GM21723 (cell line): ENCODE data around the gene PAIP2.
"Not testable (repeated sequence)": the region's sequence is repeated elsewhere in the genome, so short reads cannot be mapped to it uniquely, and the experiment has no call there.

Experiments
- ATAC-seq: cut with Tn5 transposase; IDR thresholded peaks from one replicate; pipeline ENCODE4 v1.9.1; 2021; ENCODE audit warnings: mild to moderate bottlenecking, moderate library complexity; ENCODE audit not compliant: unreplicated experiment

PAIP2 gene

DNA sequence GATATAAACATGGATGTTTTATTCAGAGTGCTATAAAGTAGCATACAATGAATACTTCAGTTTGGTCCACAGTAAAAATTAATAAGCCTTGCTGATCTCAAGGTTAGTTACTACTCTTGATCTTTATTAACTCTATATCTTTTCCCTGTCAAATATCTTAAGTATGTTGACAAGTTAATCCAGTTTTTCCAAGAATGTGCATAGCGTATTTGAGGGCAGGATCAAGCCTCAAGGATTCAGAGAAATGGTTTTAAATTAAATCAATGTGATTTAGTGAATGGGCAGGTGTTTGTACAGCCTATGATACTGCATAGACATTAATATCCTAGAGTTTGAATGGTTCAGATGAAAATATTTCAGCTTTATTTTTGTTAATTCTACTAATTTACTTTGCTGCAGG lies 27.4 kb upstream of the PAIP2 start:
- ATAC-seq: no peak

DNA sequence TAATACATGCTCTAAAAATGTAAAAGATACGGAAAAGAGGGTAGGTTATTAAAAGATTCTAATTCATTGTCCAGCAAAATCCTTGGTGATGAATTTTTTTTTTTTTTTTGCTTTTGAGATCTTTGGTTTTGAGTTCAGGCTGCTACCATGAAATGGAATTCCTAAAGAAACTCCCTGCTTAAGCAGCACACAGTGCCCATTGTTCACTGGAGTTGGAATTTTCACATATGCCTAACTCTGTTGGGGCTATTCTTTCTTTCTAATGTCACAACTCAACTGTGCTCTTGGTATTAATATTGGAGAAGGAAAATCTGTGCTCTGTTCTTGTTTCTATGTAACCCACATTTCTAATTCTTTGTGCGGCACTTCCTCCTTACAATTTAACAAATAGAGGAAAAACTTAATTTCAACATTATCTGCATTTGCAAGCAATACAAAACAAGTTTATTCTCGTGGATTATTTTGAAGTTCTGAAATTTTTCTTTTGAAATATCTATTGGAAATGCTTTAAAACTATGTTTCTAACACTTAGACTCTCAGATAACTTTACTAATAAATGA lies 26.5 kb upstream of the PAIP2 start:
- no peak for ATAC-seq

DNA sequence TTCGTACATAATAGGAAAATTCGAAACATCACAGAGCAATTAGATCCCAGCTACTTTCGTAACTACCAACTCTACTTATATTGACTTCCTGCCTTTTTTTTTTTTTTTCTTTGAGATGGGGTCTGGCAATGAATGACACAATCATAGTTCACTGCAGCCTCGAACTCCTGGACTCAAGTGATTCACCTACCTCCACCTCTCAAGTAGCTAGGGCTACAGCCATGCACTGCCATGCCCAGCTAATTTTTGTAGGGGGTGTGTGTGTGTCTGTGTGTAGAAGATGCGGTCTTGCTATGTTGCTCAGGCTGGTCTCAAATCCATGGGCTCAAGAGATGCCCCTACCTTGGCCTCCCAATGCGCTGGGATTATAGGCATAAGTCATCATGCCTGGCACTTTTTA lies 5.8 kb upstream of the PAIP2 start:
- no peak for ATAC-seq

DNA sequence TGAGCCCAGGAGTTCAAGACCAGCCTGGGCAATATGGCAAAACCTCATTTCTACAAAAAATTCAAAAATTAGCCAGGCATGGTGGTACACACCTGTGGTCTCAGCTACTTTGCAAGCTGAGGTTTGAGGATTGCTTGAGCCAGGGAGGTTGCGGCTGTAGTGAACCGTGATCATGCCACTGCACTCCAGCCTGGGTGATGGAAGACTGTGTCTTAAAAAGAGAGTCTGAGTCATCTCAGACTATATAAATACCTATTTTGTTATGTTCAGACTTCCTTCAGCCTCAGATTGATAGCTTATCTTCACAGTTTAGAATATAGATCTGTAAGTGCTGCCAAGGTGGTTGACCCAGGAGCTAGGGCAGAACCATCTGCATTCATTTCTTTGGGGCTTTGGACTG lies 1.6 kb upstream of the PAIP2 start:
- ATAC-seq: no peak

DNA sequence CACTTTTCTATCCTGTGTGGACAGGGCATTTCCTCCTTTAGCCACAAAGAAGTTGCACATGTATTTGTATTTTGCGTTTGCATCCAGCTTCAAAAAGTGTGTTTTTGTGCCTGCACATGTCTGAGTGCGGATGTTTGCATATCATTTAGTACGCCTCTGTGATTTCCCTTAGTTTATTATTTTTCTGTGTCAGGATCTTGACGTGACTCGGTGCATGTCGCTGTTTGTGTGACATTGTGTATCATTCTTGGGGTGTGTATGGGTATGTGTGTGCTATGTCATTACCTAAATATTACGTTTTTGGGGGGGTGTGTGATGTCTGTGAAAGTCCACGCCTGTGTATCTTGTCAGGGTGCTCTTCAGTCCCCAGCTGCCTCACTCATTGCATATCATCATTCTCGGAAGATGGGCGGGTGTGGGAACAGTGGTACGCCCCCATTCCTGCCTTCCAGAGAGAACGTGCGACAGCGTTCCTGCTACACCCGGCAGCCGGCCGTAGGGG lies 416 bp upstream of the PAIP2 start:
- ATAC-seq: no peak

DNA sequence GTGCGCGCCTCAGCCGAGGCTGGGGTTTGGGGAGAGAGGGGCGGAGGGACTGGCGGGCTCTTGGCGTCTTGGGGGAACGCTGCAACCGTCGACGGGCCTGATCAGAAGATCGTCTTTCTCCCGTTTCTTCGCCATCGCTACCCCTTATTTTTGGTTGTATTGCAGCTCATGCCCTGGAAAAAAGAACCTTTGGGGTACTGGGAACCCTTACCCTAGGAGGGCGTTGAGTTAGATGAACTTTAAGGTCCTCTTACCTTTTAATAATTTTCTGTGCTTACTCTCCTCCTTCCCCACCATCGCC lies 719 bp downstream of the PAIP2 start:
- peak; percentile 2 for ATAC-seq

DNA sequence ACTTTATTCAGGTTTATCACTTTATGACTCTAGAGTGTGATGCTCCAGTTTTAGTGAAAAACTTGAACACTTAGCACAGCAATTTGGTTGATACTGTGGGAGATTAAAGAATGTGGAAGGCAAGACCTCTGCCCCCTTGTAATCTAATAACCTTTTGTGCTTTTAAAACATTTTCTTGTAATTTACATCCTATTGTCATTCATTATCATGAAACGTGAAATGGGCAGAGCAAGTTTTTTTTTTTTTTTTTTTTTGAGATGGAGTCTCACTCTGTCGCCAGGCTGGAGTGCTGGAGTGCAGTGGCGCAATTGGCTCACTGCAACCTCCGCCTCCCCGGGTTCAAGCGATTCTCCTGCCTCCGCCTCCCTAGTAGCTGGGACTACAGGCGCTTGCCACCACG lies 1.8 kb downstream of the PAIP2 start:
- ATAC-seq: no peak

DNA sequence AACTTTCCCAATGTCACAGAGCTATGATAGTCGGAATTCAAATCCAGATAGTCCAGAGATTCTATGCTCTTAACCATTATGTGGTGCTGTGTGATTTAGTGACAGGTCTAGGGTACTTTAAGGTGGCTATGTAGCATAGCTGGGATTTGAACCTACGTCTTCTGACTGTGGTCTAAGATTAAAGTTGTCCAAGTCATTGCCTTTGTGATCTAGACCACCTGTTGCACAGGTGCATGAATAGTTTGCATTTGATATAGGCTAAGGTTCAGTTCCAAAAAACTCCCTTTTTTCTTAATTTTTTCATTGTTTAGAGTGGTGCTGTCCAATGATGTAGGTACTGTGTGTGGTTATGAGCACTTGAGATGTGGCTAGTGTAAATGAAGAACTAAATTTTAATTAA lies 2.5 kb downstream of the PAIP2 start:
- no peak for ATAC-seq

DNA sequence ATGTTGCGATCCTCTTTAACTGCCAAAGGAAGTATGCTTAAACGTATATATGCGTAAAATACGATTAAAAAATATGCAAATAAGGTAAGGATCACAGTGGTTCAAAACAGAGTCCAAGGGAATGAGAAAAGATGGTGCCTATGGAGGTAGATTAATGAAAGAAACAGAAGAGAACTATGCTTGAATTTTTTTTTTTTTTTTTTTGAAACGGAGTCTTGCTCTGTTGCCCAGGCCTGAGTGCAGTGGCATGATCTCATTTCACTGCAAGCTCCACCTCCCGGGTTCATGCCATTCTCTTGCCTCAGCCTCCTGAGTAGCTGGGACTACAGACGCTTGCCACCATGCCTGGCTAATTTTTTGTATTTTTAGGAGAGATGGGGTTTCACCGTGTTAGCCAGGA lies 3.8 kb downstream of the PAIP2 start:
- ATAC-seq: not testable (repeated sequence)

DNA sequence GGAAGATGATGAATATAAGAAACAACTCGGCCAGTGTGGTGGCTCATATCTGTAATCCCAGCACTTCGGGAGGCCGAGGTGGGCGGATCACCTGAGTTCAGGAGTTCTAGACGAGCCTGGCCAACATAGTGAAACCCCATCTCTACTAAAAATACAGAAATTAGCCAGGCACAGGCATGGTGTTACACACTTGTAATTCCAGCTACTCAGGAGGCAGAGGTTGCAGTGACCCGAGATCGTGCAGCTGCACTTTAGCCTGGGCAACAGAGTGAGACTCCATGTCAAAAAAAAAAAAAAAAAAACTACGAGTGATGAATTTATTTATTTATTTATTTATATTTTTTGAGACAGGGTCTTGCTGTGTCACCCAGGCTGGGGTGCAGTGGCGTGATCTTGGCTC lies 6.2 kb downstream of the PAIP2 start:
- ATAC-seq: not testable (repeated sequence)

DNA sequence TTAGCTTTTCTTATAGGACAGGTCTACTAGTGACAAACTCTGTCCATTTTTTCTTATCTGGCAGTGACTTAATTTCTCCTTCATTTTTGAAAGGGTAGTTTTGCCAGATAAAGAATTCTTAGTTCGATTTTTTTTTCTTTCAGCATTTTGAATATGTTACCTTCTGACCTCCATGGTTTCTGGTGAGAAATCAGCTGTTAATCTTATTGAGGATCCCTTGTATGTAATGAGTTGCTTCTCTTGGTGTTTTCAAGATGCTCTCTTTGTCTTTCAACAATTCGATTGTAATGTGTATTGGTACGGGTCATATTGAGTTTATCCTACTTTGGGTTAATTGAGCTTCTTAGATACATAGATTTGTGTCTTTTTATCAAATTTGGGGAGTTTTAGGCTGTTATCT lies 12.5 kb downstream of the PAIP2 start:
- no peak for ATAC-seq

DNA sequence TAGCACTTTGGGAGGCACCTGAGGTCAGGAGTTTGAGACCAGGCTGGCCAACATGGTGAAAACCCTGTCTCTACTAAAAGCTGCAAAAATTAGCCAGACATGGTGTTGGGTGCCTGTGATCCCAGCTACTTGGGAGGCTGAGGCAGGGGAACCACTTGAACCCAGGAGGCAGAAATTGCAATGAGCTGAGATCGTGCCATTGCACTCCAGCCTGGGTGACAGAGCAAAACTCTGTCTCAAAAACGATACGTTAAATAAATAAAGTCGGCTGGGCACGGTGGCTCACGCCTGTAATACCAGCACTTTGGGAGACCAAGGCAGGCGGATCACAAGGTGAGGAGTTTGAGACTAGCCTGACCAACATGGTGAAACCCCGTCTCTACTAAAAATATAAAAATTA lies 14.2 kb downstream of the PAIP2 start:
- not testable (repeated sequence) for ATAC-seq

DNA sequence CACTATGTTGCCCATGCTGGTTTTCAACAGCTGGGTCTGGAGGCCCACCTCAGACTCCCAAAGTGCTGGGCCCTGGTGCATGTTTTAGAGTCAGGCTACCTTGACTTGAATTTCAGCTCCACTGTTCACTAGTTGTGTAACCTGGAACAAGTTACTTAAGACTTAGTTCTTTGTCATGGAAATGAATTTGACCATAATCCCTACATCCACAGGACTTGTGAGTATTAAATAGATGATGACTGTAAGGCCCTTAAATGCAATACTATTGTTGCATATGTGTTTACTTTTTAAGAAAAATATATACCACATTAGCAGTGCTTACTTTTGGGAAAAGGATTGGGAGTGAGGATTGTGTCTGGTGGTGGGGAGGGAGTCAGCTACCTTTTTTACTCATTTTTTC lies 16.4 kb downstream of the PAIP2 start:
- ATAC-seq: no peak

DNA sequence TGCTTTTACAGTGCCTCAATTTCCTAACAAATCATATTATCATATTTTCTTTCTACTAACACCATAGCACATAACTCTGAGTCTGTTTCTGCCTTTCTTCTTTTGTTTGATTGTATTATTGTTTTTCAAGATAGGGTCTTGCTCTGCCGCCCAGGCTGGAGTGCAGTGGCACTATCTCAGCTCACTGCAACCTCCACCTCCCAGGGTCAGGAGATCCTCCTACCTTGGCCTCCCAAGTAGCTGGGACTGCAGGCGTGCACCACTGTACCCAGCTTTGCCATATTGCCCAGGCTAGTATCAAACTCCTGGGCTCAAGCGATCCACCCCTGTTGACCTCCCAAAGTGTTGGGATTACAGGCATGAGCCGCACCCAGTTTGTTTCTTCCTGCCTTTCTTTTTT lies 18.7 kb downstream of the PAIP2 start:
- no peak for ATAC-seq

DNA sequence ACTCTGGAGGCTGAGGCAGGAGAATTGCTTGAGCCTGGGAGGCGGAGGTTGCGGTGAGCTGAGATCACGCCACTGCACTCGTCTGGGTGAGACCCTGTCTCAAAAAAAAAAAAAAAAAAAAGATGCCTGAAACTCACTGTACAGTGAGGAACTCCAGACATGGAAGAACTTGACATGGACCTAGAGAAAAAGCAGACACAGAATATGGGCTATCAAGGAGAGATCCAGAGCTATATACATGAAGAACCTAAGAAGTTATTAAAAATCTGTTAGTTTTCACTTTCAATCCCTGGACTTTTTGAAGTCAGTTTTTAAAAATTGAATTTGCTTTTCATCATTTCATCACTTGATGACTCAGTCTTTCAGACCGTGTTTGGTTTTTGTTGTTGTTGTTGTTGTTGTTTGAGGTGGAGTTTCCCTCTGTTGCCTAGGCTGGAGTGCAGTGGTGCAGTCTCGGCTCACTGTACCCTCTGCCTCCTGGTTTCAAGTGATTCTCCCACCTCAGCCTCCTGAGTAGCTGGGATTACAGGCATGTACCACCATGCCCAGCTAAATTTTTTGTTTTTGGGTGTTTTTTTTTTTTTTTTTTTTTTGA lies 20.3 kb downstream of the PAIP2 start:
- ATAC-seq: no peak

DNA sequence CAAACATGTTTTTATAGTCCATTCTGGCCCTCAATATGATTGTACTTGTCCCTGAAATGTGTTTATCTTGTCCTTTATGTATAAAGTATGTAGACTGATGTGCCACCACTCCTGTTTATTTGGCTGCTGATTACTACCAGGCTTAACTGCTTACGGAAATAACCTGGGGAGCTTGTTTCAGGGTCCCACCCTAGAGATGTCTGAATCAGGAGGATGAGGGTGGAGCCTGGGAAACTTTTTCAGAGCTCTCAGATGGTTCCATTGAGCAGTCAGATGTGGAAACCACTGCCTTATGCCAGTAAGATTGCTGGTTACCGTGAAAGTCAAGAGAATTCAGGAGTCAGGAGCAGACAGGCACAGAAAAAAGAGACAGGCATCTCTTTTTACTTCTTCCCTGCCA lies 22.3 kb downstream of the PAIP2 start:
- ATAC-seq: no peak

DNA sequence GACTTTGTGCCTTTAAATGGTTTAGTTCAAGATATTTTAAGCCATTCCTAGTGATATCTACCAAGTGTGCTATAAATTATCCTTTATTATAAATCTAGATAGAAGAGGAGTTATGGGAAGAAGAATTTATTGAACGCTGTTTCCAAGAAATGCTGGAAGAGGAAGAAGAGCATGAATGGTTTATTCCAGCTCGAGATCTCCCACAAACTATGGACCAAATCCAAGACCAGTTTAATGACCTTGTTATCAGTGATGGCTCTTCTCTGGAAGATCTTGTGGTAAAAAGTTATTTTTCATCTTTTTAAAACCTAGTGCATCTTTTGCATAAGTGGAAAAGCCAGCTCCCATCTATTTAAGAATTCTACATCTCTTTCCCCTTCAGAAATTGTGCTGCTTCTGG lies 22.8 kb downstream of the PAIP2 start:
- no peak for ATAC-seq

DNA sequence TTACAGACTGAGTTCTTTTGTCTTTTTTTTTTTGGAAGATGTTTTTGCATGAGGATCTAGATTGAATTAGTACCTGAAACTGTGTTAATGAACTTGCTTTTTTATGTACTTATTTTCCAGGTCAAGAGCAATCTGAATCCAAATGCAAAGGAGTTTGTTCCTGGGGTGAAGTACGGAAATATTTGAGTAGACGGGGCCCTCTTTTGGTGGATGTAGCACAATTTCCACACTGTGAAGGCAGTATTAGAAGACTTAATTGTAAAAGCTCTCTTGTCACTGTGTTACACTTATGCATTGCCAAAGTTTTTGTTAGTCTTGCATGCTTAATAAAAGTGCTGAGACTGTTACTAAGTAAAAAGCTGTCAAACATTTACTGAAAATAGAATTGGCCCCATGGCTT lies 27.0 kb downstream of the PAIP2 start:
- ATAC-seq: no peak

DNA sequence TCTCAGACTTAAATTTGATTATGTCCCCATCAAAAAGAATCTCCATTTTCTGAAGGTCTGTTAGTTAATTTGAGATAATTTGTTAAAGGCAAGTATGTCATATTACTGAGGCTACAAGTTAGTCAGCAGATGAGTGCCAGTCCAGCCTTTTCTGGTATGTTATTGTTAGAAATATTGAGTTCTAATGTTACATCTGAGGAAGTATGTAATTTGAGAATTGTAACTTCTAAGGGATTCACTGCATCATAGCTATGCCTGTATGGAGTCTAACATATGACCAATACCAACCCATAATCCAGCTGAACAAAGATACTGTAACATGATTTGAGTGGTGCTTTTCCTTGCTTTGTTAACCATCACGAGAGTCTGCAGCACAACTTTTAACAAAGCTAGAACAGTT lies 27.5 kb downstream of the PAIP2 start:
- ATAC-seq: no peak

DNA sequence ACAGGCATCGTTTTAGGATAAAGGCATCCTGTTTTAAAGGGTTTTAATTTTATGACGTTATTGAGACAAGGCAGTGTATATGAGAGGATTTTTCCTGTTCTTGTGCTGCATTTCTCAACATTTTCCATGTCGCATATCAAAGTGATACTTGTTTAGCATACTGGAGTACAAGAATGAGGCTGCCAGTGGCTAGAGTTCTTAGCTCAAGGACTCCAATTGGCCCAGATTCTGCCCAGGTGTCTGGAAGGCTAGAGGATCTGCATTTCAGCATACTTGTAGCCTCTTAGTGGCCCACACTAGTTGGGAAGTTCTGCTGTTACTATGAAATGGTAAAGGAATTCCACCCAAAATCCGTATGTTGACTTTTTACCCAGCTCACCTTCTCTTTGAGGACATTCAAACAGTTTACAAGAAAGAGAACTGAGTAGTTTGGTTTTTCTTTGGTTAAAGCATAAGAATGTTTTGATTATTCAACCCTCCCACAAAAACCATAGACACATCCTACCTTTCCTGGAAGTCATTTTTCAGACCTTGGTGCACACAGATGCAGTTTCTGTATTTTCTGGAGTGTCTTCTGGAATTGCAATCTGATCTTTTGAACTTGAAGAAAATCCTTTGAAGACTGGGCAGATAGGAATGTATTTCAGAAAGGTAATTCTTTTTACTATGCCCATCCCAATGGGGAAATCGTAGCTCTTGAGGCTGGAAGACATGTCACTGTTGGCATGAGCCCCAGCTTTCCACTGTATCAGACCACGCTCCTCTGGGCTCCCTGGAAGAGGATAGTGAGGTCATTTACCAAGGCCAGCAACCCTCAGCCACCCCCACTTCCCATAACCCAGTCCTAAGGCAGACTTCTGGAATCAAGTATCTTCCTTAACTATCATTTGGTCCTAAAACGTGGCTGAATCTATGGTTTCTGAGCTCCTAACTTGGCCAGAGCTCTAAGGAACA lies 30.1 kb downstream of the PAIP2 start:
- no peak for ATAC-seq

DNA sequence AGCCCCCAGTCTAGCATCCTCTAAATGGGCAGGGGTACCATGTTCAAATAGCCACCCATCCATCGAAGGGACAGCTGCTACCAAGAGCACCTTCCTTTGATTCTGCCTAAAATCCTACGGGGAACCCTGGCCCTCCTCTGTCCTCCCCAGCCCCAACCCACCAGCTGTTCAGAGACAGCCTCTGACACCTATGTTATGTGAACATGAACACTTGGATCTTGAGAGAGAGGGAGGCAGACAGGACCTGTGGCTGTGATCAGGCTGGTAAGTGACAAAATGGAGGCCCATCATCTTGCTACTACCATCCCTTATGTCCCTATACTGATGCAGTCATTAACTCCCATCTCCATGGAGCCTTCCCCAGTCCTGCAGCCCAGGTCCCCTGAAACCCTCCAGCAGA lies 33.3 kb downstream of the PAIP2 start:
- ATAC-seq: no peak

DNA sequence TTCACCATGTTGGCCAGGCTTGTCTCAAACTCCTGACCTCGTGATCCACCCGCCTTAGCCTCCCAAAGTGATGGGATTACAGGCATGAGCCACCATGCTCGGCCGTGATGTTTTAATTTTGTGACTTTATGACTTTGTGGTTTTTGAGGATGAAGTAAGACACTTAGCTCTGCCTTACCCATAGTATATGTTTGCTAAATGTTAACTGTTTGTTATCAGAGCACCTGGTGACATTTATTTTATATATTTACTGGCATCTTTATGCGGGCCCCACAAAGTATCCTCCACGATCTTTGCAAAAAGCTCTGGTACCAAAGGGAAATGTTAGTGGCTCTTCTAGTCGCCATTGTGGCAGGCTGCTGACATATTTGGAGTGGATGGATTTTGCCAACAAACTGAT lies 34.7 kb downstream of the PAIP2 start:
- ATAC-seq: no peak
